Bronchial epithelial cell (primary cell): ENCODE measurements around the gene ADCY4. TPM values are rescaled to one million over a fixed set of nuclear protein-coding genes. Genes with fewer than 3 reads are reported as not detected.

Source experiments
- DNase-seq: peaks from one replicate; pipeline ENCODE4 v3.0.0-alpha.2; 2010; ENCODE audit warnings: low read depth
- FAIRE-seq: peaks from 2 replicates; lab custom pipeline; 2011; peaks lifted over from hg19 to GRCh38; lab: Jason Lieb, UNC
- H3K27me3 ChIP-seq: 2 replicates; pipeline ENCODE4 v1.5.1; 2011; ENCODE audit warnings: low read length; ENCODE audit not compliant: control insufficient read depth, insufficient read depth
- H3K36me3 ChIP-seq: 2 replicates; pipeline ENCODE4 v1.5.1; 2011; ENCODE audit warnings: low read length; ENCODE audit not compliant: control insufficient read depth, insufficient read depth
- H3K4me3 ChIP-seq: 2 replicates; pipeline ENCODE4 v1.5.1; 2011; ENCODE audit warnings: mild to moderate bottlenecking, low read depth, low read length, control low read depth
- CTCF ChIP-seq: IDR thresholded peaks from 2 replicates; pipeline ENCODE4 v1.5.1; 2011; ENCODE audit warnings: mild to moderate bottlenecking, moderate library complexity, low read length, control low read depth, inconsistent platforms; ENCODE audit not compliant: insufficient read depth, severe bottlenecking
- total RNA-seq: library from RNA; depleted of rRNA; stranded (reverse); fragments of >200 nt; gene quantifications from 2 replicates; pipeline ENCODE4 v1.2.1, GENCODE V29; 2014

ADCY4 gene
- total RNA-seq, 1 donor from 2014 or later, result 0.53 TPM

- DNase-seq, result peak; percentile 50
- TF ChIP-seq CTCF, result no peak
- no peak overlapping the region for H3K4me3 ChIP-seq
These were observed 20.3 kb downstream of the ADCY4 start for GRCh38 chr14:24314377-24315193.

GRCh38 chr14:24313913-24314312, 21.0 kb downstream of the ADCY4 start:
- FAIRE-seq (no peak), DNase-seq (no peak)
- no peak overlapping the region for H3K4me3 ChIP-seq
- no peak for TF ChIP-seq CTCF
- no peaks in the 10 kb centered on the region for H3K27me3 ChIP-seq
- H3K36me3 ChIP-seq, result peaks cover 2% of the 10 kb centered on the region

More at GRCh38 chr14:24314377-24315193, 20.3 kb downstream of the ADCY4 start:
- H3K27me3 ChIP-seq, result no peaks in the 10 kb centered on the region
- FAIRE-seq, result no peak
- peaks cover 2% of the 10 kb centered on the region for H3K36me3 ChIP-seq

GRCh38 chr14:24312736-24313507, 21.9 kb downstream of the ADCY4 start:
- Histone ChIP-seq H3K4me3 (no peak overlapping the region), H3K36me3 (peaks cover 2% of the 10 kb centered on the region), H3K27me3 (no peaks in the 10 kb centered on the region)
- no peak for FAIRE-seq
- DNase-seq, result no peak
- TF ChIP-seq CTCF, result no peak

- DNase-seq (peak; percentile 52), FAIRE-seq (no peak)
- Histone ChIP-seq H3K4me3 (no peak overlapping the region), H3K27me3 (no peaks in the 10 kb centered on the region), H3K36me3 (peaks cover 2% of the 10 kb centered on the region)
- TF ChIP-seq CTCF, result peak; percentile 10
These were observed 22.8 kb downstream of the ADCY4 start for GRCh38 chr14:24311837-24312615.

- Histone ChIP-seq H3K36me3 (peaks cover 8% of the 10 kb centered on the region), H3K27me3 (no peaks in the 10 kb centered on the region), H3K4me3 (peak within 1 kb of the TSS; percentile 28)
- peak; percentile 17 for TF ChIP-seq CTCF
- FAIRE-seq (no peak), DNase-seq (peak; percentile 59)
These were observed 23.9 kb downstream of the ADCY4 start, which contains the start of gene LTB4R for GRCh38 chr14:24310646-24311604. LTB4R (plus strand) TSS chr14:24311502; CDS start chr14:24315652, 4,150 bp downstream.
